ENCODE data around the gene KCNQ5. TPM values are rescaled to one million over a fixed set of nuclear protein-coding genes. Genes with fewer than 3 reads are reported as not detected.

The KCNQ5 gene
- total RNA-seq, 1 experiment from 2014 or later, result 2.0 TPM

DNA sequence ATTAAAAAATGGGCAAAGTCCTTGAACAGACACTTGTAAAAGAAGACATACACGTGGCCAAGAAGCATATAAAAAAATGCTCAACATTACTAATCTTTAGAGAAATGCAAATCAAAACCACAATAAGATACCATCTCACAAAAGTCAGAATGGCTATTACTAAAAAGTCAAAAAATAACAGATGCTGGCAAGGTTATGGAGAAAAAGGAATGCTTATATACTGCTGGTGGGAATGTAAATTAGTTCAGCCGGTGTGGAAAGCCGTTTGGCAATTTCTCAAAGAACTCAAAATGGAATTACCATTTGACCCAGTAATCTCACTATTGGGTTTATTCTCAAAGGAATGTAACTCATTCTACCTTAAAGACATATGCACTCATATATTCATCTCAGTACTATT lies 436.9 kb downstream of the KCNQ5 start (continued):
- TF ChIP-seq CBFB (CRISPR knock-in tag; IDR thresholded peaks at IDR 0.05; ENCODE audit: low read depth), result no peak

DNA sequence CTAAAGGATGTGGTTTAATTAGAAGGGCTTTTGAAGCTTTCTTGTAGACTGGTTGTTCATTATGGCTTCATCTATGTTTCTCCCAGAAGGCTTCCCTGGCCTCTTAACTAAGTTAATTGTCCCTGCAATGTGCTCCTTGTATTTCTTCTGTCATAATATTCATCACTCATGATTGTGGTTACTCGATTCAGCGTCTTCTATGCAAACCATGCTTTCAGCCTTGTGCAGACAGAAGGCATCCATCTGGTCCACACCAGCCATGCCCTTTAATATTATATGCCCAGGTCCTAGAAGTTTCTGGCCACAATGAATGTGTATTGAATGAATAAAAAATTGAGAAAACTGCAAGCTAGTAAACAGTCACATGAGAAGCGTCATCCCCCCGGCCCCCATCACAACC lies 440.3 kb downstream of the KCNQ5 start:
- no peak overlapping the region for H3K27ac Mint-ChIP-seq
- no peaks in the 10 kb centered on the region for H3K36me3 Mint-ChIP-seq
- no peak for DNase-seq (ENCODE audit: low spot score)

DNA sequence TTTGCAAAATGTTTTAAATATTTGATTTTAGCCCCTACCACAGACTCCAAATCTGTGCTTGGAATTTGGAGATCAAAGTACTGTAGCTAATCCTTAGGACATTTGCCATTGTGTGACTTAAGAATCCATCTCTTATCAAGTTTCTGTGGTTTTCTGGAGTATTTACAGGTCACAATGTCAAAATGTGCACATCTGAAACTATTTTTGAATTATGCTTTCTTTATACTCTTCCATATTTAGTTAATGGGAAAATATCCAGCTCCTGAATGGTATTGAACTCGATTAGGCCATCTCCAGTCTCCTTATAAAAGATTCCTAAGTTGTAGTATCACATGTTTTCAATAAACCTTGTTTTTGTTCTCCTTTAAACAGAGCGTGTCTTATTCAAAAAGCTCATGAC lies 441.0 kb downstream of the KCNQ5 start:
- Mint-ChIP-seq H3K9me3 (peaks cover 5% of the 10 kb centered on the region; the same call in 1 of the 2 replicates), H3K27ac (no peak overlapping the region), H3K4me1 (no peaks in the 10 kb centered on the region), H3K4me3 (no peak overlapping the region), H3K36me3 (no peaks in the 10 kb centered on the region), H3K27me3 (ENCODE audit: low read depth) (no peaks in the 10 kb centered on the region)
- no peak for DNase-seq (ENCODE audit: low spot score)
- CTCF ChIA-PET, result no interaction called here
- POLR2A ChIA-PET, result no interaction called here
- TF ChIP-seq JAZF1 (CRISPR knock-in tag; IDR thresholded peaks at IDR 0.05) (no peak), NR1H2 (CRISPR knock-in tag; IDR thresholded peaks at IDR 0.05) (no peak), HMGA2 (CRISPR knock-in tag; IDR thresholded peaks at IDR 0.05) (no peak), ZNF263 (CRISPR knock-in tag; IDR thresholded peaks at IDR 0.05; ENCODE audit: low read depth) (no peak), GRHL2 (CRISPR knock-in tag; IDR thresholded peaks at IDR 0.05; ENCODE audit: insufficient replicate concordance, severe bottlenecking) (no peak), NFYB (CRISPR knock-in tag; conservative IDR thresholded peaks at IDR 0.05; ENCODE audit: low read depth) (no peak), KAT7 (CRISPR knock-in tag; IDR thresholded peaks at IDR 0.05; ENCODE audit: borderline replicate concordance) (no peak), ZNF219 (CRISPR knock-in tag; IDR thresholded peaks at IDR 0.05; ENCODE audit: borderline replicate concordance) (no peak)
- TF ChIP-seq, protein P1, sequence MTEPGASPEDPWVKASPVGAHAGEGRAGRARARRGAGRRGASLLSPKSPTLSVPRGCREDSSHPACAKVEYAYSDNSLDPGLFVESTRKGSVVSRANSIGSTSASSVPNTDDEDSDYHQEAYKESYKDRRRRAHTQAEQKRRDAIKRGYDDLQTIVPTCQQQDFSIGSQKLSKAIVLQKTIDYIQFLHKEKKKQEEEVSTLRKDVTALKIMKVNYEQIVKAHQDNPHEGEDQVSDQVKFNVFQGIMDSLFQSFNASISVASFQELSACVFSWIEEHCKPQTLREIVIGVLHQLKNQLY (CRISPR knock-in tag; IDR thresholded peaks at IDR 0.05), result no peak
- TF ChIP-seq, protein P2, sequence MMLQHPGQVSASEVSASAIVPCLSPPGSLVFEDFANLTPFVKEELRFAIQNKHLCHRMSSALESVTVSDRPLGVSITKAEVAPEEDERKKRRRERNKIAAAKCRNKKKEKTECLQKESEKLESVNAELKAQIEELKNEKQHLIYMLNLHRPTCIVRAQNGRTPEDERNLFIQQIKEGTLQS (CRISPR knock-in tag; conservative IDR thresholded peaks at IDR 0.05), result no peak
- TF ChIP-seq, protein P3, sequence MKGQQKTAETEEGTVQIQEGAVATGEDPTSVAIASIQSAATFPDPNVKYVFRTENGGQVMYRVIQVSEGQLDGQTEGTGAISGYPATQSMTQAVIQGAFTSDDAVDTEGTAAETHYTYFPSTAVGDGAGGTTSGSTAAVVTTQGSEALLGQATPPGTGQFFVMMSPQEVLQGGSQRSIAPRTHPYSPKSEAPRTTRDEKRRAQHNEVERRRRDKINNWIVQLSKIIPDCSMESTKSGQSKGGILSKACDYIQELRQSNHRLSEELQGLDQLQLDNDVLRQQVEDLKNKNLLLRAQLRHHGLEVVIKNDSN (CRISPR knock-in tag; IDR thresholded peaks at IDR 0.05), result no peak
- TF ChIP-seq, protein P4, sequence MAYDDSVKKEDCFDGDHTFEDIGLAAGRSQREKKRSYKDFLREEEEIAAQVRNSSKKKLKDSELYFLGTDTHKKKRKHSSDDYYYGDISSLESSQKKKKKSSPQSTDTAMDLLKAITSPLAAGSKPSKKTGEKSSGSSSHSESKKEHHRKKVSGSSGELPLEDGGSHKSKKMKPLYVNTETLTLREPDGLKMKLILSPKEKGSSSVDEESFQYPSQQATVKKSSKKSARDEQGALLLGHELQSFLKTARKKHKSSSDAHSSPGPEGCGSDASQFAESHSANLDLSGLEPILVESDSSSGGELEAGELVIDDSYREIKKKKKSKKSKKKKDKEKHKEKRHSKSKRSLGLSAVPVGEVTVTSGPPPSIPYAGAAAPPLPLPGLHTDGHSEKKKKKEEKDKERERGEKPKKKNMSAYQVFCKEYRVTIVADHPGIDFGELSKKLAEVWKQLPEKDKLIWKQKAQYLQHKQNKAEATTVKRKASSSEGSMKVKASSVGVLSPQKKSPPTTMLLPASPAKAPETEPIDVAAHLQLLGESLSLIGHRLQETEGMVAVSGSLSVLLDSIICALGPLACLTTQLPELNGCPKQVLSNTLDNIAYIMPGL (CRISPR knock-in tag; IDR thresholded peaks at IDR 0.05), result no peak
- TF ChIP-seq, protein P5, sequence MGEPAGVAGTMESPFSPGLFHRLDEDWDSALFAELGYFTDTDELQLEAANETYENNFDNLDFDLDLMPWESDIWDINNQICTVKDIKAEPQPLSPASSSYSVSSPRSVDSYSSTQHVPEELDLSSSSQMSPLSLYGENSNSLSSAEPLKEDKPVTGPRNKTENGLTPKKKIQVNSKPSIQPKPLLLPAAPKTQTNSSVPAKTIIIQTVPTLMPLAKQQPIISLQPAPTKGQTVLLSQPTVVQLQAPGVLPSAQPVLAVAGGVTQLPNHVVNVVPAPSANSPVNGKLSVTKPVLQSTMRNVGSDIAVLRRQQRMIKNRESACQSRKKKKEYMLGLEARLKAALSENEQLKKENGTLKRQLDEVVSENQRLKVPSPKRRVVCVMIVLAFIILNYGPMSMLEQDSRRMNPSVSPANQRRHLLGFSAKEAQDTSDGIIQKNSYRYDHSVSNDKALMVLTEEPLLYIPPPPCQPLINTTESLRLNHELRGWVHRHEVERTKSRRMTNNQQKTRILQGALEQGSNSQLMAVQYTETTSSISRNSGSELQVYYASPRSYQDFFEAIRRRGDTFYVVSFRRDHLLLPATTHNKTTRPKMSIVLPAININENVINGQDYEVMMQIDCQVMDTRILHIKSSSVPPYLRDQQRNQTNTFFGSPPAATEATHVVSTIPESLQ (CRISPR knock-in tag; IDR thresholded peaks at IDR 0.05), result no peak
- TF ChIP-seq, protein P6, sequence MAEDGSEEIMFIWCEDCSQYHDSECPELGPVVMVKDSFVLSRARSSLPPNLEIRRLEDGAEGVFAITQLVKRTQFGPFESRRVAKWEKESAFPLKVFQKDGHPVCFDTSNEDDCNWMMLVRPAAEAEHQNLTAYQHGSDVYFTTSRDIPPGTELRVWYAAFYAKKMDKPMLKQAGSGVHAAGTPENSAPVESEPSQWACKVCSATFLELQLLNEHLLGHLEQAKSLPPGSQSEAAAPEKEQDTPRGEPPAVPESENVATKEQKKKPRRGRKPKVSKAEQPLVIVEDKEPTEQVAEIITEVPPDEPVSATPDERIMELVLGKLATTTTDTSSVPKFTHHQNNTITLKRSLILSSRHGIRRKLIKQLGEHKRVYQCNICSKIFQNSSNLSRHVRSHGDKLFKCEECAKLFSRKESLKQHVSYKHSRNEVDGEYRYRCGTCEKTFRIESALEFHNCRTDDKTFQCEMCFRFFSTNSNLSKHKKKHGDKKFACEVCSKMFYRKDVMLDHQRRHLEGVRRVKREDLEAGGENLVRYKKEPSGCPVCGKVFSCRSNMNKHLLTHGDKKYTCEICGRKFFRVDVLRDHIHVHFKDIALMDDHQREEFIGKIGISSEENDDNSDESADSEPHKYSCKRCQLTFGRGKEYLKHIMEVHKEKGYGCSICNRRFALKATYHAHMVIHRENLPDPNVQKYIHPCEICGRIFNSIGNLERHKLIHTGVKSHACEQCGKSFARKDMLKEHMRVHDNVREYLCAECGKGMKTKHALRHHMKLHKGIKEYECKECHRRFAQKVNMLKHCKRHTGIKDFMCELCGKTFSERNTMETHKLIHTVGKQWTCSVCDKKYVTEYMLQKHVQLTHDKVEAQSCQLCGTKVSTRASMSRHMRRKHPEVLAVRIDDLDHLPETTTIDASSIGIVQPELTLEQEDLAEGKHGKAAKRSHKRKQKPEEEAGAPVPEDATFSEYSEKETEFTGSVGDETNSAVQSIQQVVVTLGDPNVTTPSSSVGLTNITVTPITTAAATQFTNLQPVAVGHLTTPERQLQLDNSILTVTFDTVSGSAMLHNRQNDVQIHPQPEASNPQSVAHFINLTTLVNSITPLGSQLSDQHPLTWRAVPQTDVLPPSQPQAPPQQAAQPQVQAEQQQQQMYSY (CRISPR knock-in tag; IDR thresholded peaks at IDR 0.05), result no peak
- ATAC-seq, result no peak

More for the DNA sequence above, 440.3 kb downstream of the KCNQ5 start:
- Mint-ChIP-seq H3K9me3 (peaks cover 5% of the 10 kb centered on the region; the same call in 1 of the 2 replicates), H3K4me1 (no peaks in the 10 kb centered on the region), H3K27me3 (ENCODE audit: low read depth) (no peaks in the 10 kb centered on the region), H3K4me3 (no peak overlapping the region)
- TF ChIP-seq, protein P7, sequence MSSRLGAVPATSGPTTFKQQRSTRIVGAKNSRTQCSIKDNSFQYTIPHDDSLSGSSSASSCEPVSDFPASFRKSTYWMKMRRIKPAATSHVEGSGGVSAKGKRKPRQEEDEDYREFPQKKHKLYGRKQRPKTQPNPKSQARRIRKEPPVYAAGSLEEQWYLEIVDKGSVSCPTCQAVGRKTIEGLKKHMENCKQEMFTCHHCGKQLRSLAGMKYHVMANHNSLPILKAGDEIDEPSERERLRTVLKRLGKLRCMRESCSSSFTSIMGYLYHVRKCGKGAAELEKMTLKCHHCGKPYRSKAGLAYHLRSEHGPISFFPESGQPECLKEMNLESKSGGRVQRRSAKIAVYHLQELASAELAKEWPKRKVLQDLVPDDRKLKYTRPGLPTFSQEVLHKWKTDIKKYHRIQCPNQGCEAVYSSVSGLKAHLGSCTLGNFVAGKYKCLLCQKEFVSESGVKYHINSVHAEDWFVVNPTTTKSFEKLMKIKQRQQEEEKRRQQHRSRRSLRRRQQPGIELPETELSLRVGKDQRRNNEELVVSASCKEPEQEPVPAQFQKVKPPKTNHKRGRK (CRISPR knock-in tag; IDR thresholded peaks at IDR 0.05; ENCODE audit: borderline replicate concordance), result no peak
- no peak for ATAC-seq
- ChIA-PET CTCF (no interaction called here), POLR2A (no interaction called here)

Data from WTC11 (cell line).